HG03025 (cell line): Measurements from ENCODE around the gene ALDOA.
"Not testable (repeated sequence)": the region's sequence is repeated elsewhere in the genome, so short reads cannot be mapped to it uniquely, and the experiment has no call there.

Source experiments
- ATAC-seq: cut with Tn5 transposase; IDR thresholded peaks from one replicate; pipeline ENCODE4 v1.9.1; 2021; ENCODE audit warnings: mild to moderate bottlenecking, moderate library complexity; ENCODE audit not compliant: unreplicated experiment, low FRiP score

ALDOA gene

GRCh38 chr16:30113711-30114333, 48.3 kb downstream of the ALDOA start:
- ATAC-seq, result no peak

GRCh38 chr16:30114411-30114810, 48.9 kb downstream of the ALDOA start:
- ATAC-seq, result no peak

GRCh38 chr16:30114833-30115232, 49.3 kb downstream of the ALDOA start:
- ATAC-seq, result not testable (repeated sequence)

GRCh38 chr16:30115238-30115637, 49.7 kb downstream of the ALDOA start:
- no peak for ATAC-seq

- no peak for ATAC-seq
Measured at GRCh38 chr16:30116291-30117207, 51.0 kb downstream of the ALDOA start.

- no peak for ATAC-seq
Measured at GRCh38 chr16:30117768-30118167, 52.2 kb downstream of the ALDOA start.

- ATAC-seq, result no peak
Measured at GRCh38 chr16:30119428-30119827, 53.9 kb downstream of the ALDOA start.
